Fibroblast of lung (primary cell): ENCODE measurements around the gene SCD5. TPM values are rescaled to one million over a fixed set of nuclear protein-coding genes. Genes with fewer than 3 reads are reported as not detected.

ENCODE experiments used
- DNase-seq, 2 donors: peaks; one replicate each; pipeline versions ENCODE4 v3.0.0 to v3.0.0-alpha.2; 2010; ENCODE audit warnings: low read depth in 2 of 2
- H2AFZ ChIP-seq: 2 replicates; pipeline ENCODE4 v1.5.1; 2012; ENCODE audit warnings: low read length, control low read depth, inconsistent platforms
- H3K27ac ChIP-seq: 2 replicates; pipeline ENCODE4 v1.5.1; 2011; ENCODE audit warnings: low read length, control low read depth; ENCODE audit not compliant: insufficient read depth
- H3K27me3 ChIP-seq: 2 replicates; pipeline ENCODE4 v1.5.1; 2011; ENCODE audit warnings: mild to moderate bottlenecking, low read length; ENCODE audit not compliant: control insufficient read depth, insufficient read depth
- H3K36me3 ChIP-seq: 2 replicates; pipeline ENCODE4 v1.5.1; 2011; ENCODE audit warnings: low read length; ENCODE audit not compliant: control insufficient read depth, insufficient read depth
- H3K4me1 ChIP-seq: 2 replicates; pipeline ENCODE4 v1.5.1; 2011; ENCODE audit warnings: low read length; ENCODE audit not compliant: control insufficient read depth, insufficient read depth; ENCODE audit errors: extremely low read depth
- H3K4me2 ChIP-seq: 2 replicates; pipeline ENCODE4 v1.5.1; 2011; ENCODE audit warnings: low read length, control low read depth; ENCODE audit not compliant: insufficient read depth; ENCODE audit errors: extremely low read depth
- H3K4me3 ChIP-seq, 4 experiments: fragments of 200-600 bp in 1 of 4; sonication (generic) in 1 of 4; replicated peaks in 1 of 4; 2 replicates each; pipeline ENCODE4 v1.5.1; 2011 to 2016; ENCODE audit warnings: low read length in 4 of 4, low read depth in 3 of 4, mild to moderate bottlenecking in 3 of 4, control low read depth in 2 of 4, inconsistent platforms in 1 of 4, mixed read lengths in 1 of 4; ENCODE audit not compliant: insufficient read depth in 1 of 4; ENCODE audit errors: control extremely low read depth in 1 of 4
- H3K79me2 ChIP-seq: 2 replicates; pipeline ENCODE4 v1.5.1; 2012; ENCODE audit warnings: mild to moderate bottlenecking, low read length, inconsistent platforms; ENCODE audit not compliant: control insufficient read depth, insufficient read depth
- H3K9ac ChIP-seq: 2 replicates; pipeline ENCODE4 v1.5.1; 2011; ENCODE audit warnings: mild to moderate bottlenecking, low read length, control low read depth; ENCODE audit not compliant: insufficient read depth
- H3K9me3 ChIP-seq: 2 replicates; pipeline ENCODE4 v1.5.1; 2012; ENCODE audit warnings: low read depth, low read length; ENCODE audit not compliant: control insufficient read depth, insufficient read depth
- H4K20me1 ChIP-seq: 2 replicates; pipeline ENCODE4 v1.5.1; 2011; ENCODE audit warnings: low read length; ENCODE audit not compliant: control insufficient read depth, insufficient read depth; ENCODE audit errors: extremely low read depth
- EZH2 ChIP-seq: IDR thresholded peaks from 2 replicates; pipeline ENCODE4 v1.5.1; 2012; ENCODE audit warnings: low read length, control low read depth, mild to moderate bottlenecking; ENCODE audit errors: missing control alignments
- polyA plus RNA-seq, 2 donors: library from polyadenylated mRNA; depleted of rRNA in 1 of 2; stranded (reverse) in 1 of 2; unstranded in 1 of 2; fragments of >200 nt; gene quantifications; 2 replicates each; pipeline ENCODE4 v1.2.1, GENCODE V29; 2011 to 2012; ENCODE audit warnings: missing spikeins in 1 of 2
- total RNA-seq: library from RNA; depleted of rRNA; stranded (reverse); fragments of >200 nt; gene quantifications from 2 replicates; pipeline ENCODE4 v1.2.1, GENCODE V29; 2014
- TF ChIP-seq, protein P1 (sequence below), 2 donors: IDR thresholded peaks in 1 of 2; conservative IDR thresholded peaks in 1 of 2; 1 replicate in 1 of 2; 2 replicates in 1 of 2; pipeline ENCODE4 v1.5.1; 2011 to 2012; ENCODE audit warnings: low read length in 2 of 2, control low read depth in 1 of 2, inconsistent platforms in 1 of 2, low read depth in 1 of 2, mild to moderate bottlenecking in 1 of 2

The SCD5 gene
- total and polyA plus RNA-seq, 2 donors (not counting 1 experiment from before 2014, with no cell fraction given), result 4.9 to 11.4 TPM

DNA sequence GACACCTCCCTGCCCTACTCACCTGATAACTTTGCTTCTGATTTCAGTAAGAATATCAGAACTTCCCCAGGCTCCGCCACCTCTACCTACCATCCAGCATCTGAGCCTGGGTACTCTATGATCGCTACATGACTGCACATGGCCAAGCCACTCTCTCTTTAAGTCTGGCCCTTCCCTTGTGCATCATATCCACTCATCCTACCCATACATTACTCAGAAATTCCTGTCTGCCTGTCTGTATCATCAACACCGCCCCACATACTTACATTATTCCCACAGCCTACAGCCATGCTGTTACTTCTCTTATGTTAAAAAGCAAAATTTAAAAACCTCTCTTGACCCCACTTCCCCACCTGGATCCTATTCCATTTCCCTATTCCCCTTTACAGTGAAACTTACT is 84.7 kb downstream of the SCD5 start:
- no peak overlapping the region for H3K4me3 ChIP-seq
- H2AFZ ChIP-seq, result no peak overlapping the region
- H3K9ac ChIP-seq, result no peak overlapping the region
- H3K4me1 ChIP-seq, result no peaks in the 10 kb centered on the region
- no peak overlapping the region for H3K27ac ChIP-seq
- no peaks in the 10 kb centered on the region for H4K20me1 ChIP-seq
- H3K36me3 ChIP-seq, result no peaks in the 10 kb centered on the region
- no peaks in the 10 kb centered on the region for H3K27me3 ChIP-seq
- H3K4me2 ChIP-seq, result no peak overlapping the region
- DNase-seq, result peak in 1 of 2 donors; percentile 35
- H3K79me2 ChIP-seq, result no peaks in the 10 kb centered on the region
- H3K9me3 ChIP-seq, result no peaks in the 10 kb centered on the region
- TF ChIP-seq, protein P1, sequence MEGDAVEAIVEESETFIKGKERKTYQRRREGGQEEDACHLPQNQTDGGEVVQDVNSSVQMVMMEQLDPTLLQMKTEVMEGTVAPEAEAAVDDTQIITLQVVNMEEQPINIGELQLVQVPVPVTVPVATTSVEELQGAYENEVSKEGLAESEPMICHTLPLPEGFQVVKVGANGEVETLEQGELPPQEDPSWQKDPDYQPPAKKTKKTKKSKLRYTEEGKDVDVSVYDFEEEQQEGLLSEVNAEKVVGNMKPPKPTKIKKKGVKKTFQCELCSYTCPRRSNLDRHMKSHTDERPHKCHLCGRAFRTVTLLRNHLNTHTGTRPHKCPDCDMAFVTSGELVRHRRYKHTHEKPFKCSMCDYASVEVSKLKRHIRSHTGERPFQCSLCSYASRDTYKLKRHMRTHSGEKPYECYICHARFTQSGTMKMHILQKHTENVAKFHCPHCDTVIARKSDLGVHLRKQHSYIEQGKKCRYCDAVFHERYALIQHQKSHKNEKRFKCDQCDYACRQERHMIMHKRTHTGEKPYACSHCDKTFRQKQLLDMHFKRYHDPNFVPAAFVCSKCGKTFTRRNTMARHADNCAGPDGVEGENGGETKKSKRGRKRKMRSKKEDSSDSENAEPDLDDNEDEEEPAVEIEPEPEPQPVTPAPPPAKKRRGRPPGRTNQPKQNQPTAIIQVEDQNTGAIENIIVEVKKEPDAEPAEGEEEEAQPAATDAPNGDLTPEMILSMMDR (conservative IDR thresholded peaks at IDR 0.05 in 1 of 2, IDR thresholded peaks at IDR 0.05 in 1 of 2; ENCODE audit: low read depth in 1 of 2, low read length in 2 of 2), result no peak
- TF ChIP-seq EZH2, result no peak

DNA sequence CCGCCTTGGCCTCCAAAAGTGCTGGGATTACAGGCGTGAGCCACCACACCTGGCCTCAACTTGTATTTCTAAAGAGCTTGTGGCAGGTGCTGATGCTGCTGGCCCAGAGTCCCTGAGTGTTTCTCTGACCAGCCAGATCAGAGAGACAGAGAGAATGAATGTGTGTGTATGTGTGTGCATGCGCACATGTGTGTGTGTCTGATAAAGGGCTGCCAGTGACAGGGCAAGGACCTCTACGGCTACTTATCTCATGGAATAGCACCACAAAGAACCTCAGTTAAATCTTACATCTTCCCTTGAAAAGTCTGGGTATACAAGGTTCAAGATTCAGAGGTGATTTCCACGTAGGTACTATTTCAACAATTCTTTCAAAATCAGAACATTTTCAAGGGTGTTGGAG is 86.0 kb downstream of the SCD5 start:
- Histone ChIP-seq H3K27me3 (no peaks in the 10 kb centered on the region), H2AFZ (no peak overlapping the region), H3K79me2 (no peaks in the 10 kb centered on the region), H3K36me3 (no peaks in the 10 kb centered on the region), H3K4me2 (no peak overlapping the region), H3K27ac (no peak overlapping the region), H3K9me3 (no peaks in the 10 kb centered on the region), H3K4me1 (no peaks in the 10 kb centered on the region), H3K9ac (no peak overlapping the region), H4K20me1 (no peaks in the 10 kb centered on the region), H3K4me3 (no peak overlapping the region)
- no peak for DNase-seq
- no peak for TF ChIP-seq EZH2
- TF ChIP-seq, protein P1 (conservative IDR thresholded peaks at IDR 0.05 in 1 of 2, IDR thresholded peaks at IDR 0.05 in 1 of 2; ENCODE audit: low read depth in 1 of 2, low read length in 2 of 2), result no peak

DNA sequence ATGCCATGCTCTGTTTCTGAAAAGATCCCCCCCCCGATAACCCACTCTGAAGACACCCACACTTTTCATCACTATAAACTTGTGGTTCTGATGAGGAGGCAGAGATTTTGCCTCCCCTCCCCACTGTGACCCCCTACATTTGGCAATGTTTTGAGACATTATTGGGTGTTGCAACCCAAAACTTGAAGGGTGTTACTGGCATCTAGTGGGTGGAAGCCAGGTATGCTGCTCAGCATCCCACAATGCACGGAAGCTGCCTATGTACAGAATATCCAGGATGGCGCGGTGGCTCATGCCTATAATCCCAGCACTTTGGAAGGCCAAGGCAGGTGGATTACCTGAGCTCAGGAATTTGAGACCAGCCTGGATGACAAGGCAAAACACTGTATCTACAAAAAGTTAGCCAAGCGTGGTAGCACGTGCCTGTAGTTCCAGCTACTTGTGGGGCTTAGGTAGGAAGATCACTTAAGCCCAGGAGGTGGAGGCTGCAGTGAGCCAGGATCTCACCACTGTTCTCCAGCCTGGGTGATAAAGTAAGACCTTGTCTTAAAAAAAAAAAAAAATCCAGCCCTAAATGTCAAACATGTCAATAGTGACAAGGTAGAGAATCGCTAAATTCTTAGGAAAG is 87.3 kb downstream of the SCD5 start:
- H3K36me3 ChIP-seq, result no peaks in the 10 kb centered on the region
- DNase-seq, result no peak
- no peaks in the 10 kb centered on the region for H3K27me3 ChIP-seq
- no peaks in the 10 kb centered on the region for H4K20me1 ChIP-seq
- H3K9me3 ChIP-seq, result no peaks in the 10 kb centered on the region
- H2AFZ ChIP-seq, result no peak overlapping the region
- TF ChIP-seq, protein P1 (conservative IDR thresholded peaks at IDR 0.05 in 1 of 2, IDR thresholded peaks at IDR 0.05 in 1 of 2; ENCODE audit: low read depth in 1 of 2, low read length in 2 of 2), result no peak
- no peak for TF ChIP-seq EZH2
- no peak overlapping the region for H3K27ac ChIP-seq
- H3K79me2 ChIP-seq, result no peaks in the 10 kb centered on the region
- H3K4me3 ChIP-seq, result no peak overlapping the region
- no peak overlapping the region for H3K4me2 ChIP-seq
- no peaks in the 10 kb centered on the region for H3K4me1 ChIP-seq
- H3K9ac ChIP-seq, result no peak overlapping the region
